Fibroblast of the aortic adventitia (primary cell): Measurements from ENCODE around the gene PCDH10. TPM values are rescaled to one million over a fixed set of nuclear protein-coding genes. Genes with fewer than 3 reads are reported as not detected.

Experiments
- DNase-seq: peaks from one replicate; pipeline ENCODE4 v3.0.0-alpha.2; 2010; ENCODE audit warnings: low read depth
- H3K4me3 ChIP-seq: 2 replicates; pipeline ENCODE4 v1.5.1; 2011; ENCODE audit warnings: low read depth, mild to moderate bottlenecking, control low read depth, low read length, moderate library complexity
- total RNA-seq: library from RNA; depleted of rRNA; stranded (reverse); fragments of >200 nt; gene quantifications from 2 replicates; pipeline ENCODE4 v1.2.3, GENCODE V29; 2012; ENCODE audit warnings: low replicate concordance
- TF ChIP-seq, protein P1 (sequence below): IDR thresholded peaks from 2 replicates; pipeline ENCODE4 v1.5.1; 2011; ENCODE audit warnings: mild to moderate bottlenecking, low read length, control low read depth, inconsistent platforms; ENCODE audit not compliant: insufficient read depth

Gene PCDH10
- total RNA-seq, 1 donor = 16.9 TPM

- no peak overlapping the region for H3K4me3 ChIP-seq
- TF ChIP-seq, protein P1, sequence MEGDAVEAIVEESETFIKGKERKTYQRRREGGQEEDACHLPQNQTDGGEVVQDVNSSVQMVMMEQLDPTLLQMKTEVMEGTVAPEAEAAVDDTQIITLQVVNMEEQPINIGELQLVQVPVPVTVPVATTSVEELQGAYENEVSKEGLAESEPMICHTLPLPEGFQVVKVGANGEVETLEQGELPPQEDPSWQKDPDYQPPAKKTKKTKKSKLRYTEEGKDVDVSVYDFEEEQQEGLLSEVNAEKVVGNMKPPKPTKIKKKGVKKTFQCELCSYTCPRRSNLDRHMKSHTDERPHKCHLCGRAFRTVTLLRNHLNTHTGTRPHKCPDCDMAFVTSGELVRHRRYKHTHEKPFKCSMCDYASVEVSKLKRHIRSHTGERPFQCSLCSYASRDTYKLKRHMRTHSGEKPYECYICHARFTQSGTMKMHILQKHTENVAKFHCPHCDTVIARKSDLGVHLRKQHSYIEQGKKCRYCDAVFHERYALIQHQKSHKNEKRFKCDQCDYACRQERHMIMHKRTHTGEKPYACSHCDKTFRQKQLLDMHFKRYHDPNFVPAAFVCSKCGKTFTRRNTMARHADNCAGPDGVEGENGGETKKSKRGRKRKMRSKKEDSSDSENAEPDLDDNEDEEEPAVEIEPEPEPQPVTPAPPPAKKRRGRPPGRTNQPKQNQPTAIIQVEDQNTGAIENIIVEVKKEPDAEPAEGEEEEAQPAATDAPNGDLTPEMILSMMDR = no peak
- DNase-seq = no peak
These were observed 7.0 kb downstream of the PCDH10 start for GRCh38 chr4:133156096-133156495.

GRCh38 chr4:133156556-133156955 lies 7.5 kb downstream of the PCDH10 start:
- TF ChIP-seq, protein P1 = no peak
- H3K4me3 ChIP-seq = no peak overlapping the region
- no peak for DNase-seq

- TF ChIP-seq, protein P1 = no peak
- H3K4me3 ChIP-seq = no peak overlapping the region
- no peak for DNase-seq
These were observed 8.5 kb downstream of the PCDH10 start for GRCh38 chr4:133157460-133158160.

GRCh38 chr4:133160853-133161252 lies 11.8 kb downstream of the PCDH10 start:
- TF ChIP-seq, protein P1 = no peak
- H3K4me3 ChIP-seq = no peak overlapping the region
- DNase-seq = no peak

DNA sequence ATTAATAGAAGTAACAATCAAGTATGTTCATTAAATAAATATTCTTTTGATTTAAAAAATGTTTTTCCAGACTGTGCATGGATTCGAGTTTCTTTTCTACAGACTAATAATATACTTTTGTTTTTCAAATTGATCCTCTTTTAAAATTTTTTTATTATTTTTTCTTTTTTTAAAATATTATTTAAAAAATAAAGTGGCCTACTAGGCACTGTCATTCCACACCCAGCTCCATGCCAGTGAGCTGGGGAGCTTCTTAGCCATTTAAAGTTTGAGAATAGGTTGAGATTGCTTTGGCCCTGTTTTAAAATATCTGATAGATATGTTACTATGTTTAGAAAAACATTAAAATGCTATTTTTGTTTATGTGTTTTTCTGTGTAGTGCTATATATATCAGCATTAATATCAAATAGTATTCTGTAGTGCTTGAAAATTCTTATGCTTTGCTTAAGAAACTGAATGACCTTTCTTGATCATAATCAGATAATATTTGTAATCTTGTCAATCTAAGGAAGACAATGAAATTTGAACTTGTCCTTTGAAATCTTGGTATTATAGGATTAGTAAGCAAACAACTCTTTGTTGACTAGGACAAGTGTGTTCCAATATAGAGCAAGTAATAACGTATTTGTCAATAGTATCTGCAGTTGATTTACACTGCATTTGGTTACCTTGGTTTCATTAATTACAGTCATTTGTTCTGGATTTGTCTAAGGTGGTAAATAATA lies 12.6 kb downstream of the PCDH10 start:
- no peak overlapping the region for H3K4me3 ChIP-seq
- no peak for DNase-seq
- TF ChIP-seq, protein P1 = no peak

GRCh38 chr4:133162941-133163340 lies 13.8 kb downstream of the PCDH10 start:
- no peak overlapping the region for H3K4me3 ChIP-seq
- TF ChIP-seq, protein P1 = no peak
- DNase-seq = no peak

GRCh38 chr4:133178956-133179355 lies 29.9 kb downstream of the PCDH10 start:
- no peak for DNase-seq

More at GRCh38 chr4:133178956-133179355, 29.9 kb downstream of the PCDH10 start:
- TF ChIP-seq, protein P1 = no peak
- no peak overlapping the region for H3K4me3 ChIP-seq
